Smooth muscle cell (in vitro differentiated cells): ENCODE measurements around the gene RGS19. TPM values are rescaled to one million over a fixed set of nuclear protein-coding genes. Genes with fewer than 3 reads are reported as not detected.

Experiments used
- DNase-seq: peaks from one replicate; lab custom pipeline; 2025; ENCODE audit not compliant: unreplicated experiment; lab: John Stamatoyannopoulos, UW
- H2AFZ ChIP-seq: fragments of 200-600 bp; sonication (generic); 2 replicates; pipeline ENCODE4 v1.6.0; 2016; ENCODE audit warnings: antibody characterized with exemption, low read depth, mild to moderate bottlenecking
- H3F3A ChIP-seq: fragments of 200-600 bp; sonication (generic); 2 replicates; pipeline ENCODE4 v1.6.0; 2017; ENCODE audit warnings: antibody characterized with exemption, low read depth
- H3K27ac ChIP-seq: fragments of 200-600 bp; sonication (generic); 2 replicates; pipeline ENCODE4 v1.5.1; 2016; ENCODE audit warnings: low read depth, mild to moderate bottlenecking
- H3K27me3 ChIP-seq: fragments of 200-600 bp; sonication (generic); 2 replicates; pipeline ENCODE4 v1.6.1; 2016; ENCODE audit warnings: low read depth, mild to moderate bottlenecking
- H3K36me3 ChIP-seq: fragments of 200-600 bp; sonication (generic); 2 replicates; pipeline ENCODE4 v1.5.1; 2016; ENCODE audit warnings: low read depth
- H3K4me1 ChIP-seq: fragments of 200-600 bp; sonication (generic); 2 replicates; pipeline ENCODE4 v1.5.1; 2016; ENCODE audit warnings: low read depth
- H3K4me2 ChIP-seq: fragments of 200-600 bp; sonication (generic); 2 replicates; pipeline ENCODE4 v1.6.0; 2016; ENCODE audit warnings: mild to moderate bottlenecking
- H3K4me3 ChIP-seq: fragments of 200-600 bp; sonication (generic); 2 replicates; pipeline ENCODE4 v1.5.1; 2016; ENCODE audit warnings: mild to moderate bottlenecking
- H3K79me2 ChIP-seq: fragments of 200-600 bp; sonication (generic); 2 replicates; pipeline ENCODE4 v1.6.0; 2016; ENCODE audit warnings: low read depth, mild to moderate bottlenecking
- H3K9ac ChIP-seq: fragments of 200-600 bp; sonication (generic); 2 replicates; pipeline ENCODE4 v1.6.0; 2016; ENCODE audit warnings: low read depth
- H3K9me3 ChIP-seq: fragments of 200-600 bp; sonication (generic); replicated peaks from 2 replicates; pipeline ENCODE4 v1.5.1; 2016; ENCODE audit warnings: low read depth
- H4K20me1 ChIP-seq: fragments of 200-600 bp; sonication (generic); 2 replicates; pipeline ENCODE4 v1.6.0; 2016; ENCODE audit warnings: low read depth
- CTCF ChIP-seq: fragments of 200-600 bp; sonication (generic); IDR thresholded peaks from 2 replicates; pipeline ENCODE4 v1.5.1; 2017; ENCODE audit warnings: borderline replicate concordance, mild to moderate bottlenecking, antibody characterized with exemption; ENCODE audit not compliant: insufficient read depth, poor library complexity, severe bottlenecking
- WGBS: methylation state at CpG from one replicate; pipeline ENCODE4 v1.1.7; 2016; ENCODE audit warnings: low lambda C conversion rate; 5-methylcytosine and 5-hydroxymethylcytosine counted together
- polyA plus RNA-seq: library from polyadenylated mRNA; unstranded; fragments of >200 nt; fragmentation: Nextera tagmentation; extraction: Ambion mirVana; gene quantifications from 2 replicates; pipeline ENCODE4 v1.2.1, GENCODE V29; 2016
- total RNA-seq: library from RNA; depleted of rRNA; stranded (reverse); fragments of >200 nt; gene quantifications from 2 replicates; pipeline ENCODE4 v1.2.3, GENCODE V29; 2014

The RGS19 gene
- total and polyA plus RNA-seq, 2 experiments from 2014 or later = 17.4 to 24.6 TPM

GRCh38 chr20:64106435-64106961, 27.2 kb upstream of the RGS19 start:
- Histone ChIP-seq H3K4me2 (no peak overlapping the region), H3K4me1 (no peaks in the 10 kb centered on the region), H3K36me3 (no peaks in the 10 kb centered on the region), H3F3A (no peaks in the 10 kb centered on the region), H3K9ac (no peak overlapping the region), H3K27ac (no peak overlapping the region), H3K4me3 (no peak overlapping the region), H2AFZ (no peak overlapping the region), H3K27me3 (peaks cover 22% of the 10 kb centered on the region), H3K9me3 (no peaks in the 10 kb centered on the region), H3K79me2 (no peaks in the 10 kb centered on the region), H4K20me1 (no peaks in the 10 kb centered on the region)
- no peak for TF ChIP-seq CTCF
- DNase-seq = no peak
- WGBS = 95% methylated on average over 28 of the region's 28 CpGs

GRCh38 chr20:64105846-64106434, 26.6 kb upstream of the RGS19 start:
- Histone ChIP-seq H3K9me3 (no peaks in the 10 kb centered on the region), H3K27me3 (peaks cover 27% of the 10 kb centered on the region), H3K9ac (no peak overlapping the region), H3K79me2 (no peaks in the 10 kb centered on the region), H3K4me2 (no peak overlapping the region), H3K4me3 (no peak overlapping the region), H3F3A (no peaks in the 10 kb centered on the region), H3K36me3 (no peaks in the 10 kb centered on the region), H2AFZ (no peak overlapping the region), H3K4me1 (no peaks in the 10 kb centered on the region), H3K27ac (no peak overlapping the region), H4K20me1 (no peaks in the 10 kb centered on the region)
- TF ChIP-seq CTCF = no peak
- 95% methylated on average over 39 of the region's 39 CpGs for WGBS
- DNase-seq = no peak

GRCh38 chr20:64104667-64105451, 25.5 kb upstream of the RGS19 start:
- no peak overlapping the region for H2AFZ ChIP-seq
- no peak overlapping the region for H3K4me3 ChIP-seq
- no peaks in the 10 kb centered on the region for H3K4me1 ChIP-seq
- no peaks in the 10 kb centered on the region for H3F3A ChIP-seq
- H3K9ac ChIP-seq = no peak overlapping the region
- H3K27me3 ChIP-seq = peaks cover 30% of the 10 kb centered on the region
- no peaks in the 10 kb centered on the region for H4K20me1 ChIP-seq
- TF ChIP-seq CTCF = no peak
- no peaks in the 10 kb centered on the region for H3K9me3 ChIP-seq
- WGBS = 92% methylated on average over 25 of the region's 25 CpGs
- no peaks in the 10 kb centered on the region for H3K36me3 ChIP-seq
- DNase-seq = no peak
- no peak overlapping the region for H3K27ac ChIP-seq
- H3K4me2 ChIP-seq = no peak overlapping the region
- no peaks in the 10 kb centered on the region for H3K79me2 ChIP-seq
